NCI-H748 (cell line): Measurements from ENCODE around the gene DNAJA2.
"Not testable (repeated sequence)": the region's sequence is repeated elsewhere in the genome, so short reads cannot be mapped to it uniquely, and the experiment has no call there.

Experiments used
- DNase-seq: peaks from one replicate; lab custom pipeline; 2025; ENCODE audit not compliant: unreplicated experiment; lab: John Stamatoyannopoulos, UW

The DNAJA2 gene

GRCh38 chr16:46973207-46973995, at the start of gene DNAJA2:
TSS of gene DNAJA2 (minus strand) at chr16:46973674. CDS start at chr16:46973572, 102 bp downstream.
- peak; percentile 84 for DNase-seq

- no peak for DNase-seq
Measured at GRCh38 chr16:47019568-47019967, 46.1 kb upstream of the DNAJA2 start.

- peak; percentile 51 for DNase-seq
Measured at GRCh38 chr16:47018223-47018891, 44.9 kb upstream of the DNAJA2 start.

- DNase-seq: no peak
Measured at GRCh38 chr16:47017636-47018035, 44.2 kb upstream of the DNAJA2 start.

- no peak for DNase-seq
Measured at GRCh38 chr16:47016700-47017133, 43.2 kb upstream of the DNAJA2 start.

GRCh38 chr16:47013910-47014309, 40.4 kb upstream of the DNAJA2 start:
- no peak for DNase-seq

GRCh38 chr16:47013172-47013571, 39.7 kb upstream of the DNAJA2 start:
- no peak for DNase-seq

- DNase-seq: not testable (repeated sequence)
Measured at GRCh38 chr16:47010812-47011211, 37.3 kb upstream of the DNAJA2 start.

- DNase-seq: no peak
Measured at GRCh38 chr16:47008612-47009011, 35.1 kb upstream of the DNAJA2 start.

GRCh38 chr16:47008174-47008573, 34.7 kb upstream of the DNAJA2 start:
- DNase-seq: no peak

- DNase-seq: no peak
Measured at GRCh38 chr16:47004652-47005051, 31.2 kb upstream of the DNAJA2 start.

GRCh38 chr16:47000066-47000465, 26.6 kb upstream of the DNAJA2 start:
- DNase-seq: not testable (repeated sequence)

GRCh38 chr16:46997844-46998243, 24.4 kb upstream of the DNAJA2 start:
- no peak for DNase-seq

- no peak for DNase-seq
Measured at GRCh38 chr16:46996952-46997458, 23.5 kb upstream of the DNAJA2 start.

- no peak for DNase-seq
Measured at GRCh38 chr16:46996391-46996790, 22.9 kb upstream of the DNAJA2 start.

GRCh38 chr16:46991729-46992704, 18.5 kb upstream of the DNAJA2 start:
- DNase-seq: no peak

- DNase-seq: no peak
Measured at GRCh38 chr16:46986896-46987295, 13.4 kb upstream of the DNAJA2 start.

- no peak for DNase-seq
Measured at GRCh38 chr16:46986438-46986837, 13.0 kb upstream of the DNAJA2 start.

- DNase-seq: no peak
Measured at GRCh38 chr16:46982335-46982734, 8.9 kb upstream of the DNAJA2 start.

GRCh38 chr16:46980926-46981325, 7.5 kb upstream of the DNAJA2 start:
- DNase-seq: no peak

- no peak for DNase-seq
Measured at GRCh38 chr16:46976550-46976949, 3.1 kb upstream of the DNAJA2 start.
